Activated CD8-positive, alpha-beta memory T cell treated with anti-CD3 and anti-CD28 coated beads for 1 hour (primary cell): Measurements from ENCODE around the gene DHRS12.

Experiments used
- DNase-seq, 2 donors: peaks; one replicate each; pipeline ENCODE4 v3.0.0-alpha.2; 2020; ENCODE audit warnings: low read depth in 1 of 2; ENCODE audit errors: extremely low read depth in 1 of 2

Gene DHRS12

DNA sequence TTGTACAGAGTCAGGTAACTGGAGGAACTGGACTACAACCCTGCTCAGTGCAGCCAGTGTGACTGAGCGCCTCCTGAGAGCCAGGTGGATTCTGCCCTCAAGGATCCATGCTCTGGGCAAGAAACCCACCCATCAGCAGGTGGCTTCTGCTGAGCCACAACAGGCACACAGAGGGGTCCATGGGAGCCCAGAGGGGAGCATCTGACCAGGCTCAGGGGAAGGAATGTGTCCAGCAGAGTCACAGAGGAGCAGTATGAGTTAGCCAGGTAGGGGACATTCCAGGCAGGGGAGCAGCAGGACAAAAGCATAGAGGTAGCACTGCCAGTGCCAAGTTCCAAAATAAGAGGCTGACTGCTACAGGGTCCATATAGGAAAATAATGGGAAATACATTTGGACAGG lies 19.9 kb downstream of the DHRS12 start:
- DNase-seq, result no peak

DNA sequence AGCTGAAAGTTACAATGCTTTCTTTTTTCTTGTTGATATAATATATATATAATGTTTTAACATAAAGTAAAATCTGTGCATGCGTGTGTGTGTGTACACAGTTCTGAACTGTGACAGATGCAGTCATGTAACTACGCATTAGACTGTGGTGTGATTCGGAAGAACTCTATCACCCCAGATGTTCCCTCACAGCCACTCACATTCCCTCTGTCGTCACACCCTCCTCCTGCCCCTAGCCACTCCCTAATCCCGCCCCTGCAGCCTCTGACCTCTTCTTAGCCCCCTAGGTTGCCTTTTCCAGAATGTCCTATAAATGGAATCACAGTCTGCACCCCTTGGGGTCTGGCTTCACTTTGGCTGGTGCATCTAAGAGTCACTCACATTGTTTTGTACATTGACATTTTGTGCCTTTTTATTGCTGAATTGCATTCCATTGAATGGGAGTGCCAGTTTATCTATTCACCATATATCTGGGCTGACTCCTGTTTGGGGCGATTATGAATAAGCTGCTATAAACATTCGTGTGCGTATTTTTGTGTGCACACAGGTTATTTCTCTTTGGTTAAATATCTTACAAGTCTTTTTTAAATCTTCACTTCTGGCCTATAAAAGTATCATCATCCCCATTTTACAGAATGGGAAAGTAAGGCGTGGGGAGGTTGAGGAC lies 20.4 kb downstream of the DHRS12 start:
- no peak for DNase-seq

DNA sequence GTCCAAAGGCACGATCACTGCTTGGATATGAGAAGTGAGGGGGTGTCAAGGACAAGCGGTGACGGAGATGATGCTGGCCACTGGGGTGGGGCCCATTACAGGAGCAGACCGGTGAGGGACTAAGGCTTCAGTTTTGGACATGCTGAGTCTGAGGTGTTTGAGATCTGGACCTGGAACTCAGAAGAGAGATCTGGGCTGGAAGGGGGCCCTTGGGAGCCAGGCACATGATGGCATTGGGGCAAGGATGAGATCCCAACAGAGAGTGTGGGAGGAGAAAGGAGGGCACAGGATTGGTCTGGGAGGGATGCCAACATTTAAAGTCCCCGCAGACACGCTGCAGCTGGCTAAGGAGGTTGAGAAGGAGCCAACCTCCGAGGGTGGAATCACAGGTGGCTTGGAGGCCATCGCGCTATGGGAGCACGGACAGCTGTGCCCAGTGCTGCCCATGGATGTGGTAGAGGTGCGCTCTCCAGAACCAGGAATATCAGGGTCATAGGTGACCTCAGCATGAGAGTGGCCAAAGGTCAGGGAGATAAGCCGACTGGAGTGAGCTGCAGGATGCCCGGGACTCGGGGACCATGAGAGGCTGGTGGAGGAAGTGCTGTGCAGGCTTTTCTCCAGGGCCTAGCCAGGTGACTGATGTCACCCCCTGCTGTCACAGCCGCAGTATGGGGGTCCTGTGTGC lies 21.8 kb downstream of the DHRS12 start:
- DNase-seq, result no peak

DNA sequence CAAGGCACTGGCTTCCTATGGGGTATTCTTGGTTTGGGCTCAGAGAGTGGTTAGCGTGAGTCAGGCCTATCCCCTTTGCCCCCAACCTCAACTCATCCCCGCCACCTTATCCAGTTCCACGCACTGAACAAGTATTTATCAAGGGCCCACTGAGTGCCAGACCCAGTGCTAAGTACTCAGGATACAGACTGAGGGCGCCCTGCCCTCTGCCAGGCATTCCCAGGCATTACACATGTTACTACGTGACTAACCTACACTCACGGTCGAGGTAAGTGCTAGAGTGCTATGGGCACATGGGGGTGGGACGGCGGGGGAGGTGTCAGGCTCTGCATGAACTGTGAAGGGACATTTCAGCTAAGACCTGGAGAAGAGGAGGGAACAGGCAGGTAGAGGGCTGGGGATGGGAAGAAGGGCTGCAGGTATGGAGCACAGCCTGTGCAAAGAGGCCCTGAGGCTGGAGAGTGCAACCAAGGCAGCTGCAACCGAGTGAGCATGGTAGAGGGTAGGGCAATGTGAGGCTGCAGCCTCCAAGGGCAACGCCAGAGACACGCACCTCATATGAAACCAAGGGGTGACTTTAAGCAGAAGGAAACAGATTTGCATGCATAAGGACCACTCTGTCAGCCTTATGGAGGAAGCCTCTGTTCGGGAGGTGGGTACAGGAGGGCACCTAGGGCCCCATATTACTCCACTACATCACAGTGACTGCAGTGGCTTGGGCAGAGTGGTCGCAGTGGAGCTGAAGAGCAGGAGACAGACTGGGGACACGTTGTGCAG lies 22.5 kb downstream of the DHRS12 start:
- DNase-seq, result no peak

DNA sequence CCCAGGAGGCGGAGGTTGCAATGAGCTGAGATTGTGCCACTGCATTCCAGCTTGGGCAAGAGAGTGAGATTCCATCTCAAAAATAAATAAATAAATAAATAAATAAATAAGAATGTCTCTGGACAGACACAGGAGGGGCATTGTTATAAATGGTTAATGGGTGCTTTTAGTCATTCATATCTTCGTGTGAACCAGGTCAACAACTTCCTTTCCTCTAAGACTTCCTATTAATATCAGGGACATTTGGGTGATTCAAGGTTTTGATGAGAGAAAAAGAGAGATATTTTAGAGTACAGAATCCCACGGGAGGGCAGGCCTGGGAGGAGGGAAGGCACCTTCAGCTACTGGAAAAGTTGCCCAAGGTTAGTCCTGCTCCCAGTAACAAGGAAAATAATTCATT lies 23.9 kb downstream of the DHRS12 start:
- DNase-seq, result no peak

DNA sequence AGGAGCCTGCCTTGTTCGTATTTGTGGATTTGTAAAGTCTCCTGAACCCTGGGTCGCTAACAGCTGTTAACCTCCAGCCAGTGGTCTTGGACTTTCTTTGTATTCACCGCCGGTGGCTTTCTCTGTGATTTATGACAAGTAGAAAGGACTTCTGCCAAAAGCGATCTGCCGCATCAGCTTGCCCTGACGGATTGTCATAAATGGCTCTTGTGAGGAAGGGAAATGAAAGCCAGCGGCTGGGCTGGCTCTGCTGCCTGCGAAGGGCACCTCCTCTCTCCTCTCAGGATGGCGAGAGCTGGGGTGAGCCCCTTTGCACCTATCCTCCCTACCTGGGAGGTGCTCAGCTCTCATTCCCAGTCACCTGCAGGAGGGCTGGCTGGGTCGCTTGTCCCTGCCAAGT lies 25.6 kb downstream of the DHRS12 start:
- DNase-seq, result no peak

DNA sequence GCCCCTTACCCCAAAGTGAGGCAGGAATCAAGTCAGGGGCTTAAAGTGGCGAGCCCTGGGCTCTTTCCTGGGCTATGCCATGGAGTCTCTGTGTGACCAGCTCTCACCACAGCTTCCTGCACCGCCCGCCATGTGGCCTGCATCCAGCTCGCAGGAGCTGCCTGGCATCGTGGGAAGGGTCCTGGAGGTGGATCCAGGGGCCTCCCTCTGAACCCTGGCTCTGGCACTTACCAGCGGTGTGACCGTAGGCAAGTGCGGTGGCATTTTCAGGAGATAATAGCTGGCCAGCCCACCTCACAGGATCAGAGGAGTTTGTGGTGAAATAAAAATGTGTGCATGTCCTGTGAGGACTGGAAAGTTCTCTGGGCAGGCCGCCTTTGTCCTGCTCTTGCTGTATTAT lies 26.0 kb downstream of the DHRS12 start:
- no peak for DNase-seq

DNA sequence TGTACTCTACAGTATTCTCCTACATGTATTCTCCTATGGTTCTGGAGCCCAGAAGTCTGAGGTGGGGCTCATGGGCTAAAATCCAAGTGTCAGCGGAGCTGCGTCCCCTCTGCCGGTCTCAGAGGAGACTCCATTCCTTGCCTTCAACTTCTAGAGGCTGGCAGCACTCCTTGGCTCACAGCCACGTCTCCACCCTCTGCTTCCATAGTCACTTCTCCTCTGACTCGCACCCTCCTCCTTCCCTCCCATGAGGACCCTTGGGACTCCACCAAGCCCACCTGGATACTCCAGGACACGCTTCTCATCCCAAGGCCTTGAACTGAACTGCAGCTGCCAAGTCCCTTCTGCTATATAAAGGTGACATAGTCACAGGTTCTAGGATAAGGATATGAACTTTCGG lies 27.8 kb downstream of the DHRS12 start:
- no peak for DNase-seq

DNA sequence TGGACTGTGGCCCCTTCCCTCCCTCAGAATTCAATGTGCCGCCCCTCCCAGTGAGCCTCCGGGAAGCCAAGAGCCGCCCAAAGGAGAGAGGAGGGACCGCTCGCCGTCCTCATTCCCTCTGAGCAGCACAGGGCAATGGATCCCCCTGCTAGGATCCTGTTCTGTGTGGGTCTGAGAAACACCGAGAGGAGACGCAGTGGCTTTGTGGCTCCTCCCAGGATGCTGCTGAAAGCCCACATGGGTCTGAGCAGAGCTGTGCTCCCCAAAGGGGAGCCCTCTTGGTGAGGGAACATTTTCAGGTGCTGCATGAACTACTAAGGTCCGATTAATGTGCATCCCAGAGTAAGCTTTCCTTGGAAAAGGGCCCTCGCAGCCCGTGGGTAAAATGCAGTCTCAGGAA lies 30.4 kb downstream of the DHRS12 start:
- DNase-seq, result no peak

DNA sequence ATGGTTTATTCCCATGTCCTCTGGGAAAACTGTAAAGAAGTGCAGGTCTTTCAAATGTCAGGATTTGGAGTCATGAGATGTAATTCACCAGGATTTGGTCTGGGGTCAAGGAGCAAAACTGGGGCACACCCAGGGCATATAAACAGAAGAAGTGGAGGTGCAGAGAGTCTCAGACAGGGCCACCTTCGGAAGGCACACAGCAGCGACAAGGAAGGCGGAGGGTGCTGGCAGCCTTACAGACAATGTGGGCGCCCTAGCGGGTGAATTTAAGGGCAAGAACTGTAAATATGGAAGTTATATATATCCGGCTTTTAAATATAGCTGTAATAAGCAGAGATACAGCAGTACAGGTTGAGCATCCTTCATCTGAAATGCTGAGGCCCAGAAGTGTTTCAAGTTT lies 31.2 kb downstream of the DHRS12 start:
- no peak for DNase-seq

DNA sequence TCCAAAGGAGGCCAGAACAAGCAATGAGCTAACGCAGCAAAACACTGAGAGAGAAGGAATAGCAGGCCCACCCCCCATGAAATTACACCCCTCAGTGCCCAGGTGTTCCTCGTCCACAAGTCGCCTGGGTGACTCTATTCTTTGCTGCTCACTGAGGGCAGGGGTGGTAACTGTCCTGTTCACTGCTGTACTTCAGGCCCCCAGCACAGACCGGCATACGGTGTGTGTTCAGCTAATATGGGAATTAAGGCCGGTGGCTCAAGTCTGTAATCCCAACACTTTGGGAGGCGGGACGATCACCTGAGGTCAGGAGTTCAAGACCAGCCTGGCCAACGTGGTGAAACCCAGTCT lies 31.9 kb downstream of the DHRS12 start:
- no peak for DNase-seq

DNA sequence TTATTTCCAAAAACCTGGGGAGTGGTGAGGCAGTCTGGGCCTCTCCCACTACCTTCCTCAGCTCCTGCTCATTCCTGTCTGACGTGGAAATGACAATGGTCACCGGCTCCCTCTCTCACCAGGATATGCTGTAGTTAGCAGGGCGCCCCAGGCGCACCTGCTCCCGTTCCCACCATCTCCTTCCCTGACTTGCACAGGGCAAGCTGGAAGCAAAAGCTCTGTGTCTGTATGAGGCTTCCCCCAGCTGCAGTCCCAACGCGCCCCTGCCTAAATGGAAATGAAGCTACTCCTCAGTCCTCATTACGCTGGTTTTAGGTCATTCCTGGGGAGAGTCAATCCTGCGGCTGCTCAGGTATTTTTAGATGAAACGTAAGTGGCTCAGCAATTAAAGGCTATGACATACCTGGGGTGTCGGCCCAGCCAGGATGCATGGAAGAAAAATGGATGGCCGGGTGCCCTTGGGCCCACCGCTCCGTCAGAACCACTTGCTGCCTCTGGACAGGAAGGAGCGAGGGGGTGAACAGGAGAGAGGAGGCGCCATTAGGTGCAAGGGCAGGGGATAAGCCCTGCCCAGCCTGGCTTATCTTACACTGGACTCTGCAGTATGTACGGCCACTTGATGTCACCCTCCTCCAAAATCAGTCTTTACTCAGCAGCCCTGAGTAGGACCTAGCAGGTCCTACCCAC lies 32.4 kb downstream of the DHRS12 start:
- DNase-seq, result no peak

DNA sequence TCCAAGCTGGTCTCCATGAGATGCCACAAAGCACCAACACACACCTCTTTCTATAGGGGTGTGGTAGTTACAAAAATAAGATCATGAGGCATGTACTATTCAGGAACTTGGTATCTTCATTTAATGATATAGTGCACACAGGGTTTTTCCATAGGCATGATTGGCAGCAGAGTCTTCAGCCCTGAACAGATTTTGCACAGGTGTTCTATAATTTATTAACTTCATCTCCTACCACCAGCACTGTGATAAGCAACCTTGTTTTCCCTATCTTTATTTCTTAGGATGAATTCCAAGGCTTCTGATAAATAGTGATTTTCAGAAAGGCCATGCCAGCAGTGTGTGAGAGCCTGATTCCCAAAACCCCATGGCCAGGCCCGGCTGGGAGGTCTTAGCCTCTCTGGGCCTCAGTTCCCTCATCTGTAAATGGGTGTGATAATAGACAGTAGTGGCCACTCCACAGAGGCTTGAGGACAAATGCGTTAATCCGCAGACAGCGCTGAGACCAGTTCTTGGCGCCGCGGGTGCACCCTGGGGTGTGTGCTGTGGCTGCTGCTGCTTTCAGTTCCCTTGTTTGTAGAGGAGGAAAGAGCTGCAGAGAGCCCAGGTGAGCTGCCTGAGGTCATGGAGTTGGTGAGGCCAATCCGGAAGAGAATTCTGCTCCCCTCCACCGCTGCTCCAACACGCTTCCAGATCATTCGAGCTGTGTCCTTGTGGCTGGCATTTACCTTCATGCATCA lies 33.1 kb downstream of the DHRS12 start:
- no peak for DNase-seq

DNA sequence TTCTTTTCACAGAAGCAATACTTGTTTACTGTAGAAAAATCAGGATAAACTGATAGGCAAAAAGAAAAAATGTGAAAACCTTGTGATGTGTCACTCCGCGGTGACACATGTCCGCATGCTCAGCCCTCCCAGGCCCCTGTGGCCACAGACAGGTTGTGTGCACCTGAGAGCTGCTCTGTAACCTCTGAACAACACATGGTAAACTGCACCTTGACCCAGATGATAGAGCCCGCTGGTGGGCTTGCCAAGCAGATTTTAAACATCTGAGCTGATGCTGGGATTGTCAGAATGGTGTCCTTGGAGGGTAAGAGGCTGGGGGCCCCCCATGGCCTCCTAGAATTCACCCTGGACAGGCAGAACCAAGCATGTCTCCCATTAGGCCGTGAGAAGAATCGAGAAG lies 33.8 kb downstream of the DHRS12 start:
- DNase-seq, result no peak

DNA sequence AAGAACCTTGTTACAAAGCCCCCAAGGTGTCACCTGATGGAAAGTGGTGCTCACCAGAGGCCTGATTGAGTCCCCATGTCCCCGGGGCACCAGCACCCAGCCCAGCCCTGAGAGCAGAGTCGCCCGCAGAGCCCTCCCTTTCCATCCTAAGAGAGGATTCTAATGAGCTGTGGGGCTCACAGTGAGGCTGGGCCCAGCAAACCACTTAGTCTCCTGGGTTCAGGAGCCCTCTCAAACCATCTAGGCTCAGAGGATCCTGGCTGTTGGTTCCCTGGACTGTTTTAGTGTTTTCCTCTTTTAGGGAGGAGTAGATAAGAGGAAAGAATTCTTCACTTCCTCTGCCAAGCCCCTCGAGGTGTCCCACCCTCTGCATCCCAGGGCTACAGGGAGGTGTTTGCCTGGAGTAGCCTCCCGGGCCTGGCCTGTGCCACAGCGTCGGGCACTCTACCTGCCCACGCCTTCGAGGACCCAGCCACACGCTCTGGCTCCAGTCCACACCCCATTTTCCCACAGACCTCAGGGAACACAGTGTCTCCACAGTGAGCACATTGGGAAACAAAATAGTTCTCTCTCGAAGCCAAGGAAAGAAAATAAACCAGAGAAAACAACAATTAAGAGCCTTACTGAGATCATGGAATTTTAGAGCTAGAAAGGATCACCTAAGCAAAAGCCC lies 34.4 kb downstream of the DHRS12 start:
- DNase-seq, result no peak

DNA sequence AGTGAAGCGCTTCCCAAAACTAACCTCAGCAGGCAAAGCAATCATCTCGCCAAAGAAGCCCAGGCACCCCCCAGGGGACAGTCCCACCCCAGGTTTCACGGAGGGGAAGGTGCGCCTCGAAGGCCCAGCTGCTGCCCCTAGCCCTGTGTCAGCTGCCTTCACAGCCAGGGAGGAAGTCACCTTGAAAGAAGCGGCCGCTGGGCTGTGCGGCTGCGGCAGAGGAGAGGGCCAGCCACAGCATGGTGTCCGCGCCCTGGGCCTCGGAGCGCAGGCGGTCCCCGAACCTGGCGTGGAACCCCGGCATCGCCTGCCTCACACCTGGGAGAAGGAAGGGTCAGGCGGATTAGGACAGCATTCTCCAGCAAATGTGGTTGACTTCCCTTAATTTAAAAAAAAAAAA lies 35.0 kb downstream of the DHRS12 start:
- no peak for DNase-seq

DNA sequence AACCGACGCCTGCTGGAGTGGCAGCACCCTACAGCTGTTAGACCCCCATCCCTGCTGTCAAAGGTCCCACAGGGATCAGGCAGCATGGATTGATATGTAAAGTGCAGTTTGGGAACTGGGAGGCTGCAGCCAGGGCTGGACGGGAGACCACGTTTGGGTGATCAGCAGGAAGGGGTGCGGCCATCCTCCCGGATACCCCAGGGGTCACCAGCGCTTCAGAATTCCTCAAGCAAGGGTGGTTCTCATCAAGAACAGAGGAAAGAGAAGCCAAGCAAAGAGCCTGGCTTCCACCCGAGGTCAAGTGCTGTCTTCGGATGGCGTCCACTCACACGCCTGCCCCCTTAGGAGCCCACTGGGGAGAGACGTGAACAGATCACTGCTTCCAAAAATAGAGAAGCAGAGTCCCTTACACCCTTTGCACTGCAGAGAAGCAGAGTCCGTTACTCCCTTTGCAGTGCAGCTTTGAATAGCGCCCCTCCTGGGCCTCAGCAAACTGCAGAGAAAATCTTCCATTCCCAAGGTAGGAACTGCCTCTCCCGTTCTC lies 35.5 kb downstream of the DHRS12 start:
- DNase-seq, result no peak

DNA sequence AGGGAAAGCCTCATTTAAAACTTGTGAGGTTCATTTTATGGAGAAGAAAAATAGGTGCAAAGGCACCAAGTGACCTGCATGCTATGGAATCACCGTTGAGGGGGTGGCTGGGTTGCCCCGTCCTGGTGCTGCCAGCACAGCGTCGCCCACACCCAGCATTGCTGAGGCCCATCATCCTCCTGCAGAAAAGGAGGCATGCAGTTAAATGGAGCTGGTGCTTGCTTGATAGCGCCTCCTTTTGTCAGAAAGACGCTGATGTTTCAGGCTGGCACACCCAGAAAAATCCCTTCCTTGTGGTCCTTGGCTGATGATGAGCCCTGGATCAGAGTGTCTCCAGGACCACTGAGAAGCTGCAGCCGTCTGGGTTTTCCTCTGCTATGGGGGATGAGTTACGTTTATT lies 36.9 kb downstream of the DHRS12 start:
- DNase-seq, result no peak

DNA sequence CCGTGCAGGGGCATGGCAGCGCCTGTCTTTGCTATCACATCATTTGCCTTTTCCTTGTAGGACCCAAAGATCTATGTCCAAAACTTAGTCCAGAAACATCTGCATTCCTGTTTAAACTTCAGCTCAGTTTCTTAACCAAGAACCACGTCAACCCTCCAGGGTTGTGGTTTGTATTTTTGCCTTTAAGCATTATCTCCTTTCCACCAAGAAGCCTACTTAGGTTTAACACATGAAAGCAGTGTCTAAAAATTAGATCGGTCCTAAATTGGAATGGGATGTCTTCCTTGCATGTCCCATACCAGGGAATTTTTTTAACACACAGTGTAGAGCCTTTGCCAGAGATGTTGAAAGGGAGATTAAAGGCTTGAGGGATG lies 38.8 kb downstream of the DHRS12 start:
- no peak for DNase-seq
